OCI-LY3 (cell line): ENCODE measurements around the gene SOWAHC.

Source experiments
- CTCF ChIP-seq: fragments of 200-600, 300-600 bp; sonication (generic); IDR thresholded peaks from 2 replicates; pipeline ENCODE4 v1.5.1; 2014; ENCODE audit warnings: antibody characterized with exemption, low read length, low read depth
- EZH2phosphoT487 ChIP-seq: fragments of 200-600 bp; shearing (Covaris generic); IDR thresholded peaks from 2 replicates; pipeline ENCODE4 v1.6.1; 2018; ENCODE audit warnings: antibody characterized with exemption, mixed run types, low read depth

GRCh38 chr2:109649736-109650695 is 35.9 kb downstream of the SOWAHC start:
- TF ChIP-seq CTCF (no peak), EZH2phosphoT487 (no peak)
